Ovary (tissue), 10 donors: ENCODE results near the gene KCNA4. TPM values are rescaled to one million over a fixed set of nuclear protein-coding genes. Genes with fewer than 3 reads are reported as not detected.

Experiments
- DNase-seq, 5 donors: peaks; one replicate each; pipeline ENCODE4 v3.0.0-alpha.2; 2019 to 2020
- H3K27ac ChIP-seq, 2 donors: fragments of 200-600 bp; one replicate each; pipeline versions ENCODE4 v1.5.1 to v1.8.0; 2019 to 2022
- H3K27me3 ChIP-seq: fragments of 200-600 bp; one replicate; pipeline ENCODE4 v1.8.0; 2022
- H3K36me3 ChIP-seq: fragments of 200-600 bp; sonication (generic); one replicate; pipeline ENCODE4 v1.5.1; 2019
- H3K4me1 ChIP-seq: one replicate; pipeline ENCODE4 v1.8.1; 2013; ENCODE audit warnings: mild to moderate bottlenecking, moderate library complexity; ENCODE audit not compliant: insufficient read depth
- H3K4me3 ChIP-seq: fragments of 200-600 bp; sonication (generic); one replicate; pipeline ENCODE4 v1.5.1; 2017
- H3K9me3 ChIP-seq, 2 donors: fragments of 200-600 bp in 1 of 2; sonication (generic) in 1 of 2; one replicate each; pipeline versions ENCODE4 v1.5.1 to v1.8.1; 2013 to 2019; ENCODE audit warnings: mild to moderate bottlenecking in 1 of 2, moderate library complexity in 1 of 2
- EP300 ChIP-seq: sonication (generic); formaldehyde crosslinking; IDR thresholded peaks from one replicate; pipeline ENCODE4 v1.6.1; 2017; ENCODE audit warnings: antibody characterized with exemption
- POLR2A ChIP-seq: fragments of 450-650 bp; IDR thresholded peaks from one replicate; pipeline ENCODE4 v1.6.1; 2017; ENCODE audit warnings: antibody characterized with exemption, mild to moderate bottlenecking, moderate library complexity
- WGBS, 3 donors: extraction: QIAGEN DNeasy Blood & Tissue Kit in 1 of 3; methylation state at CpG; one replicate each; pipeline versions ENCODE4 v1.1.5 to v1.1.7; 2013 to 2017; 5-methylcytosine and 5-hydroxymethylcytosine counted together
- intact Hi-C, 4 donors: fragments of 100-400 bp; cut with DNase I; formaldehyde crosslinking; loops; one replicate each; pipeline versions ENCODE4 v1.11.0 to v1.15.1; 2022 to 2023
- long read RNA-seq, 3 donors: library from polyadenylated mRNA in 2 of 3; unstranded in 2 of 3; transcript quantifications; one replicate each; pipeline ENCODE4 v2.0.0 and lab custom pipeline, GENCODE V29; 2021 to 2026
- polyA plus RNA-seq, 2 donors: library from polyadenylated mRNA; stranded (reverse); fragments of 200-250 nt in 1 of 2; fragments of 350-450 nt in 1 of 2; fragmentation: Illumina TruSeq in 1 of 2; extraction: RNeasy Lipid Tissue Mini Kit (QIAGEN cat#74804) in 1 of 2; gene quantifications; one replicate each; pipeline ENCODE4 v1.2.3, GENCODE V29; 2013 to 2014
- total RNA-seq, 7 donors: library from RNA; depleted of rRNA in 2 of 7; stranded (reverse); fragments of >200 nt in 2 of 7; fragmentation: NEBNext Ultra II Directional in 3 of 7; extraction: Animal tissue kit (Norgen Biotek cat#: 25700) in 3 of 7; gene quantifications; one replicate each; pipeline versions ENCODE4 v1.1.0 to v1.2.4, GENCODE V29; 2016 to 2023
- TF ChIP-seq, protein P1 (sequence below), 3 donors: fragments of 450-650 bp in 2 of 3; fragments of 200-600 bp in 1 of 3; IDR thresholded peaks; one replicate each; pipeline versions ENCODE4 v1.5.1 to v1.8.0; 2016 to 2022; ENCODE audit warnings: antibody characterized with exemption in 3 of 3, mild to moderate bottlenecking in 1 of 3
- donor health status: DM: no; HTN: no; CAD: no; lungs with moderate emphysema.
- donor health status: DM: no; HTN: no; CAD: no.
- donor health status: Bipolar disorder and iron deficiency.
- donor health status: DM: yes; HTN: yes; CAD: no.
- donor health status: DM: no; HTN: no; CAD: no.
- donor health status: DM: yes; HTN: yes; CAD: no.

The KCNA4 gene
- total RNA-seq (1 to 10 TPM in 1 of 7 donors, under 1 TPM in 2, not detected in 4; 0.15 to 1.6 (median 0.66) TPM), polyA plus RNA-seq (under 1 TPM; 0.06 to 0.60 TPM)
- long read RNA-seq, donor 1, result 0 reads
- long read RNA-seq, donor 2, full-length matches to known transcripts, result 4 of 4 reads
- long read RNA-seq, donor 2, partial matches to known transcripts, result 0 of 4 reads
- long read RNA-seq, donor 2, other reads (novel, unspliced or antisense), result 0 of 4 reads
- long read RNA-seq, donor 3, result 0 reads

DNA sequence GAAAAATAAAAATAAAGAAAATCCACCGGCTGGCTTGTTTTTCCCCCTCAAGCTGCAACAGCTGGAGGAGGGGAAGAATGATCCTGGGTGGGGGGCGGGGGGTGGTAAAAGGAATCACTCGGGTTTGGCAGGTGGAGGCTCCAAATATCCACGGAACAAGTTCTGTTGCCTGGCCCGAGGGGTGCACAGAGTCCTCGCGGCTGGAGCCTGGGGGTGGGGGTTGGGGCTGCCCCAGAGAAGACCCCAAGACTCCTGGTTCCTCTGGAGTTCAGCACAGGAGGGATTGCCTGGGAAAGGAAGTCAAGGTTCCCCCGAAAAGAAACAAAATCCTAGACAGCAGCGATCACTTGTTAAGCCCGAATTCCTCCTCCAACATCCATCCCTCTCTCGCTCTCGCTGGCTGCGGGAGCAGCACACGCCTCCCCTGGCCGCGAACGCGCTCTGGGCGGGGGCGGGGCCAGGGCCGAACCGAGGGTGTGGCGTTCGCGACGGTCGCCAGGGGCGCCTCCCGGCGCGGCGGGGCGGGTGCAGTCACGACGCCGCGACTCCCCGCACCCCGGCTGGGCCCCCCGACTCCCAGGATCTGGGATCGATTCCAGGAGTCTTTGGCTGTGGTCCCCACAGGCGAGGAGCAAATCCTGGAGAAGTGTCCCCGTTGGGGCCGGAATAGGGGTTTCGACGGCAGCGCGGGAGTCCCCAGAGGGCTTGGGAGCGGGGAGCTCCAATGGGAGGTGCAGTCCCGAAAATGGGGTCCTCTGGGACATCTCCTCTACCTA, at the start of gene KCNA4:
Gene KCNA4 (minus strand): TSS at position 443 of the 776 bp plus-strand sequence. CDS start 4,352 bp downstream, outside the sequence.
- no peak within 1 kb of the TSS for H3K27ac ChIP-seq
- H3K9me3 ChIP-seq, result peaks cover 0 to 11% of the 10 kb centered on the region in 2 donors
- DNase-seq, result no peak
- intact Hi-C loops, result no loop called here
- peak within 1 kb of the TSS; percentile 22 for H3K4me3 ChIP-seq
- H3K4me1 ChIP-seq, result no peaks in the 10 kb centered on the region
- TF ChIP-seq, protein P1, sequence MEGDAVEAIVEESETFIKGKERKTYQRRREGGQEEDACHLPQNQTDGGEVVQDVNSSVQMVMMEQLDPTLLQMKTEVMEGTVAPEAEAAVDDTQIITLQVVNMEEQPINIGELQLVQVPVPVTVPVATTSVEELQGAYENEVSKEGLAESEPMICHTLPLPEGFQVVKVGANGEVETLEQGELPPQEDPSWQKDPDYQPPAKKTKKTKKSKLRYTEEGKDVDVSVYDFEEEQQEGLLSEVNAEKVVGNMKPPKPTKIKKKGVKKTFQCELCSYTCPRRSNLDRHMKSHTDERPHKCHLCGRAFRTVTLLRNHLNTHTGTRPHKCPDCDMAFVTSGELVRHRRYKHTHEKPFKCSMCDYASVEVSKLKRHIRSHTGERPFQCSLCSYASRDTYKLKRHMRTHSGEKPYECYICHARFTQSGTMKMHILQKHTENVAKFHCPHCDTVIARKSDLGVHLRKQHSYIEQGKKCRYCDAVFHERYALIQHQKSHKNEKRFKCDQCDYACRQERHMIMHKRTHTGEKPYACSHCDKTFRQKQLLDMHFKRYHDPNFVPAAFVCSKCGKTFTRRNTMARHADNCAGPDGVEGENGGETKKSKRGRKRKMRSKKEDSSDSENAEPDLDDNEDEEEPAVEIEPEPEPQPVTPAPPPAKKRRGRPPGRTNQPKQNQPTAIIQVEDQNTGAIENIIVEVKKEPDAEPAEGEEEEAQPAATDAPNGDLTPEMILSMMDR (IDR thresholded peaks at IDR 0.05), result no peak
- TF ChIP-seq POLR2A (no peak), EP300 (no peak)
- no peaks in the 10 kb centered on the region for H3K27me3 ChIP-seq
- H3K36me3 ChIP-seq, result no peaks in the 10 kb centered on the region
- WGBS, 3 donors, result 1 to 2% (median 1%) methylated on average over 49 to 50 of the region's 50 CpGs

DNA sequence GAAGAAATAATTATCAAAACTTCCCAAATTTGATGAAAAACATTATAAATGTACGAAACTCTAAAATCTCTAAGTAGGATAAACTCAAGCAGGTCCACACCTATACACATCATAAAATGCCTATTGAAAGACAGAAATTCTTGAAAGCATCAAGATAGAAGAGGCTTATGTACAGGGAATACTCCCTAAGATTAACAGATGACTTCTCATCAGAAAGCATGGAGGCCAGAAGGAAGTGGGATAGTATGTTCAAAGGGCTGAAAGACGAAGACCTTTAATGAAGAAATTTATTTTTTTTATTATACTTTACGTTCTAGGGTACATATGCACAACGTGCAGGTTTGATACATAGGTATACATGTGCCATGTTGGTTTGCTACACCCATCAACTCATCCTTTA, 45.3 kb upstream of the KCNA4 start:
- H3K4me1 ChIP-seq, result no peaks in the 10 kb centered on the region
- H3K27me3 ChIP-seq, result no peaks in the 10 kb centered on the region
- WGBS, 3 donors, result 64 to 72% (median 68%) methylated on average over 4 of the region's 4 CpGs
- H3K9me3 ChIP-seq, result no peaks in the 10 kb centered on the region
- no peak overlapping the region for H3K4me3 ChIP-seq
- no peak for DNase-seq
- no peak overlapping the region for H3K27ac ChIP-seq
- intact Hi-C loops, result no loop called here
- no peaks in the 10 kb centered on the region for H3K36me3 ChIP-seq
- no peak for TF ChIP-seq EP300

DNA sequence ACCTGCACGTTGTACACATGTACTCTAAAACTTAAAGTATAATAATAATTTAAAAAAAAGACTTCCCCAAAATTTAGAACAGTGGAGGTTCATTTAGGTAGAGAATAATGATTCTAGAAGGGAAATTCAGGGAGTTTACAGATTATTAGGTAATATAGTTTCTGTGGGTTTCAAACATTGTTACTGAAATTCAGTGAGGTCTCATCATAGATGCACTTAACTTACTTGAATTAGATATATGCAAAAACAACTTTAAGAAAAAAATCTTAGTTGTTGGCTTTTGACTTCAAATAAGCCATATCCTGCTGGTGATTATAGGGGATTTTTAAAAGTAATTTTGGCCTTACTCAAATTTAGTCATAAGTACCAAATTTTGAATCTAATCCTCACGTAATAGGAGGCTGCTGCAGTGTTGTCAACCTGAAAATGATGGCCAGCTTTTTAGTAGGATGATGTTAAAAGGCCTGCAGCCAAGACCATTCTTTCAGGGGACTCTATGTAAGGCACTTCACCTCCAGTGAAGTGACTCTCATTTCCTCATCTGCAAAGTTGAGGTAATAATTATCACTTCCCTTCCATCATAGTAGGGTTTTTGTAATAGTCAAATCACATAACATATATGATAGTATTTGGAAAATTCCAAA, 42.5 kb upstream of the KCNA4 start:
- intact Hi-C loops, result no loop called here
- H3K9me3 ChIP-seq, result no peaks in the 10 kb centered on the region
- H3K27me3 ChIP-seq, result no peaks in the 10 kb centered on the region
- no peaks in the 10 kb centered on the region for H3K4me1 ChIP-seq
- DNase-seq, result no peak
- no peak overlapping the region for H3K27ac ChIP-seq
- H3K4me3 ChIP-seq, result no peak overlapping the region
- TF ChIP-seq, protein P1 (IDR thresholded peaks at IDR 0.05), result no peak
- TF ChIP-seq EP300 (no peak), POLR2A (no peak)
- WGBS, 3 donors, result 68 to 86% (median 81%) methylated on average over 2 of the region's 2 CpGs
- no peaks in the 10 kb centered on the region for H3K36me3 ChIP-seq

DNA sequence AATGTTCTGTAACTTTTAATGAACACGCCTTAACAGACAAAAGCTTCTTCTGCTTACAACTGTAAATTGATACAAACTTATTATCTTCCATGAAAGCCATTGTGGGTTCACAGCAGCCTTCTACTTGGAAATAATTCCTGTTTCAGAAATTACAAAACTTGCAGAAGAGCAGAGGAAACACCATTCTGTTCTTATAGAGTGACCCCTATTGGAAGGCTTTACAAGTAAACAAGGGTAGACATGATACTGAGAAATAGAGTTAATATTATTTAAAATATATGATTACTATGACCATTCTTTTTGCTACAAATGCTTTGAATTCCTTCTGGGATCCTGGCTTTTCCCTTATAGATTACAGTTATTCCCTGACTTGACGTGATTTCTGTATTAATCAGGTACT, 32.4 kb upstream of the KCNA4 start:
- Histone ChIP-seq H3K27me3 (no peaks in the 10 kb centered on the region), H3K9me3 (no peaks in the 10 kb centered on the region), H3K27ac (no peak overlapping the region), H3K4me3 (no peak overlapping the region), H3K4me1 (no peaks in the 10 kb centered on the region), H3K36me3 (no peaks in the 10 kb centered on the region)
- intact Hi-C loops, result no loop called here
- WGBS, 3 donors, result 23 to 29% (median 29%) methylated on average over 2 of the region's 2 CpGs
- TF ChIP-seq, protein P1 (IDR thresholded peaks at IDR 0.05), result no peak
- TF ChIP-seq EP300 (no peak), POLR2A (no peak)
- DNase-seq, result no peak
